ENCODE data around the gene ACER1.
A peak's percentile ranks its signal among the peaks of the same experiment; 100 is the strongest.
"Not testable (repeated sequence)": the region's sequence is repeated elsewhere in the genome, so short reads cannot be mapped to it uniquely, and the experiment has no call there.

Gene ACER1

GRCh38 chr19:6333439-6333838 lies at the start of gene ACER1:
ACER1 (minus strand) TSS chr19:6333612; CDS start chr19:6333551, 61 bp downstream.
- DNase-seq, result no peak

DNA sequence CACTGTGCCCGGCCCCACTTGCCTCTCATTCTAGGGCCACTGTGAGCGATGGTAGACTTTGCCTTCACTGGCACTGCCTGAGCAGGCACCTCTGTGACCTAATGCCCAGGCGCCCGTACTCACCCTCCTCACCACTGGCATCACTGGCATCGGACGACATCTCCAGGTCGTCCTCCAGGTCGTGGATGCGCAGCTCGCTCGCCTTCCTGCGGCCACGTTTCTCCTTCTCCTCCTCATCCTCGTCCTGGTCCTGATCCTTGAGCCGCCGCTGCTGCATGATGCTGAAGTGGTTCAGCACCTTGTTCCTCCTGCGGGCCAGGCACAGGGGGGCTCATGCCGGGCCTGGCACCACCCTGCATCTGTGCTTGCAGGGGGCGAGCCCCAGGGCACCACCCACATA lies 49.8 kb upstream of the ACER1 start:
- DNase-seq, result no peak

GRCh38 chr19:6381030-6381750 lies 47.8 kb upstream of the ACER1 start:
- no peak for DNase-seq

GRCh38 chr19:6379744-6380143 lies 46.3 kb upstream of the ACER1 start:
- no peak for DNase-seq

- no peak for DNase-seq
Measured at GRCh38 chr19:6378486-6378885, 45.1 kb upstream of the ACER1 start.

GRCh38 chr19:6378041-6378440 lies 44.6 kb upstream of the ACER1 start:
- no peak for DNase-seq

DNA sequence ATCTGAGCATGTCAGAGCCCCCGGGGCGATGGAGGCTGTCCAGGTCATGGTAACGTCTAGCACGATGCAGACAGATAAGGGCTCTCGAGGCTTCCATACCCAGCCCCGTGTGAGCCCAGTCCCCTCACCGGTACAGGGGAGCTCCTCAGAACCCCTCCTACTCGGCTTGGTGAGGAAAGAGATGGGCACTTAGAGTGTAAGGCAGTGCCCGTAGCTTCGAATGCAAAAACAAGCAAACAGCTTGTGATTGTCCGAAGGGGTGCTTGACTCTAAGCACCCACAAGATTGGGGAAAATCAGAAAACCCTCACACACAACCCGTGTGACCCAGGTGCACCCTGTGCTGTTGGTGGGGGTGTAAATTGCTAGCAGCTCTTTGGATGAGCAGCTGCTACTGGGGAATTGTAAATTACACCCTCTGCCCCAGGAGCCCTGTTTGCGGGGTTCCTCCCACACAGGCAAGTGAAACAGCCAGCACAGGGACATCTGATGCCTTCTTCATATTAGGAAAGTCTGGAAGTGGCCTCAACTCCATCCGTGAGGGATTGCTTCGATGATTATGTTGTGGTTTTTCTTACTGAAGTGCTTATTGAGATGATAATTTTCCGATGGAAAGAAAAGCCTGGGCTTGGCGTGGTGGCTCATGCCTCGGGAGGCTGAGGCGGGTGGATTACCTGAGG lies 43.2 kb upstream of the ACER1 start:
- no peak for DNase-seq

GRCh38 chr19:6375411-6376010 lies 42.1 kb upstream of the ACER1 start, which contains the start of gene PSPN:
PSPN (minus strand) TSS chr19:6375933; CDS start chr19:6375849, 84 bp downstream.
- no peak for DNase-seq

- no peak for DNase-seq
Measured at GRCh38 chr19:6374711-6375410, 41.4 kb upstream of the ACER1 start.

GRCh38 chr19:6374161-6374709 lies 40.8 kb upstream of the ACER1 start:
- DNase-seq, result no peak

- peak in 1 of 51 donors; percentile 16 for DNase-seq
Measured at GRCh38 chr19:6373813-6374108, 40.3 kb upstream of the ACER1 start.

DNA sequence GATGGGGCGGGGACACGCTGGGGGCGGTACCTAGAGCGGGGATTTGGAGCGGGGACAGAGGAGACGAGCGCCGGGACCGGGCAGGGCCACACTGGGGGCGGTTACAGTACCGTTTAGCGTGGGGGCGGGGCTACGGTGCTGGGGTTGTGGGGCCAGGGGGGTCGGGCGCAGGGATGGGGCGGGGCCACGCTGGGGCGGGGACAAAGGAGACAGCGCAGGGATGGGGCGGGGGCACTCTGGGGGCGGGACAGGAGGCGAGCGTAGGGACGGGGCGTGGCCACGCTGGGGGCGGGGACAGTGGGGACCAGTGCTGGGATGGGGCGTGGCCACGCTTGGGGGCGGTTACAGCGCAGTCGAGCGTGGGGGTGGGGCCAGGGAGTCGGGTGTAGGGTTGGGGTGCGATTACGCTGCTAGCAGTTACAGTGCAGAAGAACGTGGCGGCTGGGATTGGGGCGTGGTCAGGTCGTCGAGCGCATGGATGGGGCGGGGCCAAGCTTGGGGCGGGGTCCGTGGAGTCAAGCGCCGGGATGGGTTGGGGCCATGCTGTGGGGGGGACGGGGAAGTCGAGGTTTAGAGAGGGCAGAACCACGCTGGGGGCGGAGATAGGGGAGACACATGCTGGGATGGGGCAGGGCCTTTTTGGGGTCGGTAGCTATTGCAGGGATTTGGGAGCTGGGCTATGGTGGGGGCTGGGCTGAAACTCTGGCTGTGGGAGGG lies 39.8 kb upstream of the ACER1 start:
- peak; percentile 73 to 99 (median 94) for DNase-seq

DNA sequence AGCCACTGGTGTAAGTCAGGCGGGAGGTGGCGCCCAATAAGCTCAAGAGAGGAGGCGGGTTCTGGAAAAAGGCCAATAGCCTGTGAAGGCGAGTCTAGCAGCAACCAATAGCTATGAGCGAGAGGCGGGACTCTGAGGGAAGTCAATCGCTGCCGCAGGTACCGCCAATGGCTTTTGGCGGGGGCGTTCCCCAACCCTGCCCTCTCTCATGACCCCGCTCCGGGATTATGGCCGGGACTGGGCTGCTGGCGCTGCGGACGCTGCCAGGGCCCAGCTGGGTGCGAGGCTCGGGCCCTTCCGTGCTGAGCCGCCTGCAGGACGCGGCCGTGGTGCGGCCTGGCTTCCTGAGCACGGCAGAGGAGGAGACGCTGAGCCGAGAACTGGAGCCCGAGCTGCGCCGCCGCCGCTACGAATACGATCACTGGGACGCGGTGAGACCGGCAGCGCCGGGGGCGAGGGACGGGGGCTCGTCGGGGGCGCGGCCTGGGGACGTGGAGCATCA lies 39.2 kb upstream of the ACER1 start, which contains the start of gene ALKBH7:
Gene ALKBH7, plus strand, starts transcription at position 201 of the 502 bp plus-strand sequence. Its CDS starts 27 bp downstream, at position 228.
- DNase-seq, result peak; percentile 78 to 99 (median 95)

- no peak for DNase-seq
Measured at GRCh38 chr19:6364353-6364752, 30.9 kb upstream of the ACER1 start.

DNA sequence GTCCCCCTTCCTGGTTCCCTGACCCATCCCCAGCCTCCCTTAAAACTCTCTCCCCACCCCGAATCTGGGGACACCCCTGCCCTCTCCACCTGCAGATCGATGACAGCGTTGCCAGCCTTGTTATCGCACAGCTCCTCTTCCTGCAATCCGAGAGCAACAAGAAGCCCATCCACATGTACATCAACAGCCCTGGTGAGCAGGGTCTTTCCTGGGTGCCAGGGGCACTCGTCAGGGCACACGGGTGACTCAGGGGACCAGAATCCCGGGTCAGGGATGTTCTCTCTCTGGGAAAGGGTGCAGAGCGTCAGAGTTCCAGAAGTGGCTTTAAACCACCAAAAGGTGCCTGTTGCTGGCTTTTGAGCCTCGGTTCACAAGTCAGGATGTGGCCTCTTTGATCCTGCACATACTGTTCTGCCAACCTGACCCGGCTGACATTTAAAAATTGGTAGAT lies 29.0 kb upstream of the ACER1 start:
- DNase-seq, result no peak

GRCh38 chr19:6362027-6362350 lies 28.6 kb upstream of the ACER1 start:
- DNase-seq, result peak in 3 of 51 donors; percentile 21 to 37 (median 28)

- not testable (repeated sequence) for DNase-seq
Measured at GRCh38 chr19:6360857-6361216, 27.4 kb upstream of the ACER1 start.

- not testable (repeated sequence) for DNase-seq
Measured at GRCh38 chr19:6360445-6360844, 27.0 kb upstream of the ACER1 start.

DNA sequence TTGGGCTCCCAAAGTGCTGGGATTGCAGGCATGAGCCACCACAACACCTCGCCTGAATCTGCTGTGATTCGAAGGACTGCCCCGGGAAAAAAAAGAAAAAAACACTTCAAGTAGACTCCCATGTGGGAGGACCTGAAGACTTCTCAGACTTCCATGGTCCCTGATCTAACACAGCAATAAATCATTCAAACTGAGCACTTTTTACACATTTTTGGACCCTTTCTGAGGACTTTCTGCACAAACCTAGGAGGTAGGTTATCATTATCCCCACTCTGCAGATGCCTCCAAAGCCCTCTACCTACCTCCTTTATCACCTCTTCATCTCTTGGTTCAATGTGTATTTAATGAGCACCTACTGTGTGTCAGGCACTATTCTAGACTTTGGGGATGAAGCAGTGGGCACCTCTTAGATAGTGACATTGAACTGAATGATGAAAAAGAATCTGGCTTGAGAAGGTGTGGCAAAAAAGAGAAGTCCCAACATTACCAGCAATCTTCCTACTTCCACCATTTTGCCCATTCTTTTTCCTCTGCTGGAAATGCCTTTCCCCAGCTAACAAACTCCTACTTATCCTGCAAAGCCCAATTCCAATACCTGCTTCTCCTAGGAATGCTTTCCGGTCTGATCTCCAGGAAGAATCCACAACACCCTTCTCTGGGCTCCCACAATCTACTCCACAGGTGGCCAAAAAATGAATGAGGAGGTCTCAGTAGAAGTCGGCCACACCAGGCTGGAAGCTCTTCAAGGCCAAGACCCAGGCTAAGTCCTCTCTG lies 26.3 kb upstream of the ACER1 start:
- DNase-seq, result no peak

DNA sequence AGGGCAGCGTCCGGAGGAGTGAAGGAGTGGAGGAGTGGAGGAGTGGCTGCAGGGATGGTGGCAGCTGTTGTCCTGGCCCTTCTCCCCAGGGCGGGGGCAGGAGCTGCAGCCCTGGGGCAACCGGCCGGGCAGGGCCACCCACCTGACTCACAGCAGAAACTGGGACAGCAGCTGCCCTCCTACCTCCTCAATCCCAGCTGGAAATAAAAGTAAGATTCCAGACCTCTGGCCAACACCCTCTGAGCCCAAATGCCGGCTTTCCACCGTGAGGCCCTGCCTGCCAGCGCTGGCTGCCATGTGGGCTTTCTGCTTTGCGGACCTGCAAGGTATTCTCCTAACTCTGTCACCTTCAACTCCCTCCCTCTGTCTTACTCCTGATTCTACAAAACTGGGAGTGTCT lies 24.6 kb upstream of the ACER1 start:
- no peak for DNase-seq
